ENCODE measurements around the gene CDY2B.
"Not testable (repeated sequence)": the region's sequence is repeated elsewhere in the genome, so short reads cannot be mapped to it uniquely, and the experiment has no call there.

Gene CDY2B

GRCh38 chrY:17856963-17857848, 22.8 kb downstream of the CDY2B start:
- not testable (repeated sequence) for H3K27me3 ChIP-seq (ENCODE audit: control insufficient read depth in 2 of 2, insufficient read depth in 2 of 2, low read length in 2 of 2); H3K4me3 ChIP-seq (ENCODE audit: low read length in 2 of 2); H3K36me3 ChIP-seq (ENCODE audit: control insufficient read depth in 2 of 2, insufficient read depth in 2 of 2, low read length in 2 of 2); H3K9ac ChIP-seq (ENCODE audit: low read depth in 1 of 2, low read length in 2 of 2); H3K27ac ChIP-seq (ENCODE audit: low read depth in 2 of 2, low read length in 2 of 2); H3K9me3 ChIP-seq (ENCODE audit: control insufficient read depth in 2 of 2, low read length in 2 of 2); H3K4me1 ChIP-seq (ENCODE audit: control insufficient read depth in 2 of 2, insufficient read depth in 2 of 2, low read length in 2 of 2)

- H3K27ac ChIP-seq (ENCODE audit: low read depth in 2 of 2, low read length in 2 of 2); H3K4me3 ChIP-seq (ENCODE audit: low read length in 2 of 2); H3K9me3 ChIP-seq (ENCODE audit: control insufficient read depth in 2 of 2, low read length in 2 of 2); H3K27me3 ChIP-seq (ENCODE audit: control insufficient read depth in 2 of 2, insufficient read depth in 2 of 2, low read length in 2 of 2); H3K9ac ChIP-seq (ENCODE audit: low read depth in 1 of 2, low read length in 2 of 2); H3K36me3 ChIP-seq (ENCODE audit: control insufficient read depth in 2 of 2, insufficient read depth in 2 of 2, low read length in 2 of 2); H3K4me1 ChIP-seq (ENCODE audit: control insufficient read depth in 2 of 2, insufficient read depth in 2 of 2, low read length in 2 of 2): not testable (repeated sequence)
Measured at GRCh38 chrY:17856508-17856907, 23.5 kb downstream of the CDY2B start.

- not testable (repeated sequence) for H3K9me3 ChIP-seq (ENCODE audit: control insufficient read depth in 2 of 2, low read length in 2 of 2); H3K27ac ChIP-seq (ENCODE audit: low read depth in 2 of 2, low read length in 2 of 2); H3K4me1 ChIP-seq (ENCODE audit: control insufficient read depth in 2 of 2, insufficient read depth in 2 of 2, low read length in 2 of 2); H3K36me3 ChIP-seq (ENCODE audit: control insufficient read depth in 2 of 2, insufficient read depth in 2 of 2, low read length in 2 of 2); H3K9ac ChIP-seq (ENCODE audit: low read depth in 1 of 2, low read length in 2 of 2); H3K4me3 ChIP-seq (ENCODE audit: low read length in 2 of 2); H3K27me3 ChIP-seq (ENCODE audit: control insufficient read depth in 2 of 2, insufficient read depth in 2 of 2, low read length in 2 of 2)
Measured at GRCh38 chrY:17849131-17849530, 30.9 kb downstream of the CDY2B start.

- not testable (repeated sequence) for H3K9me3 ChIP-seq (ENCODE audit: control insufficient read depth in 2 of 2, low read length in 2 of 2); H3K4me1 ChIP-seq (ENCODE audit: control insufficient read depth in 2 of 2, insufficient read depth in 2 of 2, low read length in 2 of 2); H3K9ac ChIP-seq (ENCODE audit: low read depth in 1 of 2, low read length in 2 of 2); H3K4me3 ChIP-seq (ENCODE audit: low read length in 2 of 2); H3K36me3 ChIP-seq (ENCODE audit: control insufficient read depth in 2 of 2, insufficient read depth in 2 of 2, low read length in 2 of 2); H3K27me3 ChIP-seq (ENCODE audit: control insufficient read depth in 2 of 2, insufficient read depth in 2 of 2, low read length in 2 of 2); H3K27ac ChIP-seq (ENCODE audit: low read depth in 2 of 2, low read length in 2 of 2)
Measured at GRCh38 chrY:17832149-17832548, 47.9 kb downstream of the CDY2B start.
